CD14-positive monocyte (primary cell): ENCODE data around the gene KIF26B. TPM values are rescaled to one million over a fixed set of nuclear protein-coding genes. Genes with fewer than 3 reads are reported as not detected.

Experiments
- DNase-seq, 3 donors: peaks; one replicate each; pipeline ENCODE4 v3.0.0-alpha.2; 2011 to 2022
- H2AFZ ChIP-seq: 2 replicates; pipeline ENCODE4 v1.6.0; 2012; ENCODE audit warnings: mild to moderate bottlenecking, low read depth, low read length, inconsistent platforms; ENCODE audit not compliant: insufficient read depth, poor library complexity, severe bottlenecking
- H3K27ac ChIP-seq, 2 donors: 1 replicate in 1 of 2; 2 replicates in 1 of 2; pipeline ENCODE4 v1.5.1; 2012 to 2013; ENCODE audit warnings: low read length in 2 of 2, control low read depth in 1 of 2, inconsistent platforms in 1 of 2, low read depth in 1 of 2, mild to moderate bottlenecking in 1 of 2
- H3K27me3 ChIP-seq, 2 donors: one replicate each; pipeline versions ENCODE4 v1.6.0 to v1.6.1; 2011 to 2013; ENCODE audit warnings: low read length in 2 of 2; ENCODE audit not compliant: control insufficient read depth in 2 of 2, insufficient read depth in 2 of 2
- H3K36me3 ChIP-seq, 2 donors: replicated peaks in 1 of 2; 1 replicate in 1 of 2; 2 replicates in 1 of 2; pipeline versions ENCODE4 v1.5.1 to v1.6.1; 2012 to 2013; ENCODE audit warnings: low read length in 2 of 2, control low read depth in 1 of 2, inconsistent platforms in 1 of 2, mild to moderate bottlenecking in 1 of 2; ENCODE audit not compliant: insufficient read depth in 2 of 2, control insufficient read depth in 1 of 2
- H3K4me1 ChIP-seq, 2 donors: 1 replicate in 1 of 2; 2 replicates in 1 of 2; pipeline versions ENCODE4 v1.5.1 to v1.6.1; 2012 to 2013; ENCODE audit warnings: low read length in 2 of 2, control low read depth in 1 of 2, inconsistent platforms in 1 of 2, mild to moderate bottlenecking in 1 of 2, moderate library complexity in 1 of 2; ENCODE audit not compliant: insufficient read depth in 2 of 2, control insufficient read depth in 1 of 2
- H3K4me2 ChIP-seq: replicated peaks from 2 replicates; pipeline ENCODE3; 2012; ENCODE audit warnings: low read length, moderate library complexity, mild to moderate bottlenecking; ENCODE audit not compliant: poor library complexity, severe bottlenecking; ENCODE audit errors: extremely low read depth
- H3K4me3 ChIP-seq, 3 experiments: fragments of 200-600 bp in 1 of 3; sonication (generic) in 1 of 3; replicated peaks in 1 of 3; 1 replicate in 2 of 3; 2 replicates in 1 of 3; pipeline ENCODE4 v1.5.1; 2011 to 2013; ENCODE audit warnings: low read length in 3 of 3, mild to moderate bottlenecking in 3 of 3, control low read depth in 2 of 3, low read depth in 2 of 3, inconsistent platforms in 1 of 3, moderate library complexity in 1 of 3
- H3K79me2 ChIP-seq: 2 replicates; pipeline ENCODE4 v1.6.0; 2012; ENCODE audit warnings: mild to moderate bottlenecking, control low read depth, inconsistent platforms, low read length, moderate library complexity; ENCODE audit not compliant: insufficient read depth
- H3K9ac ChIP-seq: 2 replicates; pipeline ENCODE4 v1.6.0; 2017; ENCODE audit warnings: low read length, mild to moderate bottlenecking; ENCODE audit not compliant: insufficient read depth, poor library complexity, severe bottlenecking
- H3K9me3 ChIP-seq, 2 donors: replicated peaks in 1 of 2; 1 replicate in 1 of 2; 2 replicates in 1 of 2; pipeline versions ENCODE4 v1.5.1 to v1.6.1; 2012 to 2013; ENCODE audit warnings: low read length in 2 of 2, control low read depth in 1 of 2; ENCODE audit not compliant: control insufficient read depth in 1 of 2, insufficient read depth in 1 of 2
- H4K20me1 ChIP-seq: 2 replicates; pipeline ENCODE4 v1.6.0; 2012; ENCODE audit warnings: mild to moderate bottlenecking, low read length, control low read depth, moderate library complexity; ENCODE audit not compliant: insufficient read depth
- H3K27ac Mint-ChIP-seq, 7 donors: one replicate each; pipeline ENCODE4 v1.8.0; 2020; ENCODE audit warnings: mild to moderate bottlenecking in 7 of 7, mixed read lengths in 7 of 7, moderate library complexity in 6 of 7, inconsistent platforms in 2 of 7
- H3K27me3 Mint-ChIP-seq, 3 donors: one replicate each; pipeline ENCODE4 v1.8.0; 2021 to 2022; ENCODE audit warnings: low read depth in 3 of 3, mild to moderate bottlenecking in 3 of 3, mixed read lengths in 3 of 3, moderate library complexity in 3 of 3, inconsistent platforms in 1 of 3
- H3K36me3 Mint-ChIP-seq, 2 donors: one replicate each; pipeline ENCODE4 v1.8.0; 2020; ENCODE audit warnings: mixed read lengths in 2 of 2, inconsistent platforms in 1 of 2, mild to moderate bottlenecking in 1 of 2
- H3K4me1 Mint-ChIP-seq: one replicate; pipeline ENCODE4 v1.8.0; 2020; ENCODE audit warnings: mild to moderate bottlenecking, mixed read lengths
- H3K4me3 Mint-ChIP-seq, 2 donors: one replicate each; pipeline ENCODE4 v1.8.0; 2020; ENCODE audit warnings: mild to moderate bottlenecking in 2 of 2, mixed read lengths in 2 of 2, moderate library complexity in 1 of 2
- H3K9me3 Mint-ChIP-seq, 7 donors: one replicate each; pipeline ENCODE4 v1.8.0; 2020 to 2022; ENCODE audit warnings: mixed read lengths in 7 of 7, mild to moderate bottlenecking in 6 of 7, moderate library complexity in 6 of 7, inconsistent platforms in 2 of 7
- WGBS: methylation state at CpG from one replicate; pipeline ENCODE4 v1.1.5; 2013; ENCODE audit warnings: missing lambda C conversion rate; ENCODE audit not compliant: insufficient coverage; 5-methylcytosine and 5-hydroxymethylcytosine counted together
- intact Hi-C, 2 donors: fragments of 100-400 bp; cut with micrococcal nuclease; formaldehyde crosslinking; loops; one replicate each; pipeline versions ENCODE4 v1.15.0 to v1.15.1; 2023
- polyA plus RNA-seq, 3 donors: library from polyadenylated mRNA; depleted of rRNA in 1 of 3; unstranded in 2 of 3; stranded (reverse) in 1 of 3; fragments of 300-500 nt in 2 of 3; fragments of >200 nt in 1 of 3; fragmentation: Illumina TruSeq in 2 of 3; gene quantifications; 1 replicate in 2 of 3; 2 replicates in 1 of 3; pipeline ENCODE4 v1.2.3, GENCODE V29; 2012 to 2021
- TF ChIP-seq, protein P1 (sequence below): fragments of 200-600 bp; IDR thresholded peaks from one replicate; pipeline ENCODE4 v1.8.0; 2022; ENCODE audit warnings: antibody characterized with exemption, mild to moderate bottlenecking

The KIF26B gene
- polyA plus RNA-seq, 3 donors: 0.01 to 0.05 TPM; not detected in 1

DNA sequence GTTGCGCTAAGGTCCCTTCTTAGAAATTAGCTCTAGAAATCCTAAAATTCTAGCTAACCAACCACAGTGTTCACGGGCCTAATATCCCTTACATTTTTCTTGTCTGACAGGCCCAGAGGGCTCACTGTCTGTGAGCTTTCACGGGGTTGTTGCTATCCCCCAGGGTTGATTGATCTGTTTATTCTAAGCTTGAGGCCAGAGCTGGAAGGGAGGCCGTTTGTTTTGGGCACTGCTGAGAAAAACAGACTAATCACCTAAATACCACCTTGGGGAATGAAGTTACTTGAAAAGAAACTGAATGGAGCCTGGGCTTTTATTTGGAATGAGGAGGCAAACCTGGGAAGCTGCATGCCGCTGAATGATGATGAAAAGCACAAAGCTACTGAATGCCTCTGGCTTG lies 162.4 kb downstream of the KIF26B start:
- 100% methylated on average over 1 of the region's 5 CpGs for WGBS
- H3K4me1 Mint-ChIP-seq: peaks cover 11% of the 10 kb centered on the region
- no peak overlapping the region for H3K4me3 ChIP-seq
- H3K9ac ChIP-seq: no peak overlapping the region
- H3K9me3 ChIP-seq: no peaks in the 10 kb centered on the region
- H3K79me2 ChIP-seq: no peaks in the 10 kb centered on the region
- peaks cover 17 to 29% of the 10 kb centered on the region in 2 donors for H3K27me3 ChIP-seq
- peaks cover 0 to 3% (median 0%) of the 10 kb centered on the region in 7 donors for H3K9me3 Mint-ChIP-seq
- intact Hi-C loops: no loop called here
- H3K27ac ChIP-seq: no peak overlapping the region
- H3K27me3 Mint-ChIP-seq: peaks cover 38 to 75% (median 48%) of the 10 kb centered on the region in 3 donors
- no peaks in the 10 kb centered on the region for H4K20me1 ChIP-seq
- peaks cover 0 to 3% of the 10 kb centered on the region in 2 donors for H3K36me3 Mint-ChIP-seq
- no peak for DNase-seq
- TF ChIP-seq, protein P1, sequence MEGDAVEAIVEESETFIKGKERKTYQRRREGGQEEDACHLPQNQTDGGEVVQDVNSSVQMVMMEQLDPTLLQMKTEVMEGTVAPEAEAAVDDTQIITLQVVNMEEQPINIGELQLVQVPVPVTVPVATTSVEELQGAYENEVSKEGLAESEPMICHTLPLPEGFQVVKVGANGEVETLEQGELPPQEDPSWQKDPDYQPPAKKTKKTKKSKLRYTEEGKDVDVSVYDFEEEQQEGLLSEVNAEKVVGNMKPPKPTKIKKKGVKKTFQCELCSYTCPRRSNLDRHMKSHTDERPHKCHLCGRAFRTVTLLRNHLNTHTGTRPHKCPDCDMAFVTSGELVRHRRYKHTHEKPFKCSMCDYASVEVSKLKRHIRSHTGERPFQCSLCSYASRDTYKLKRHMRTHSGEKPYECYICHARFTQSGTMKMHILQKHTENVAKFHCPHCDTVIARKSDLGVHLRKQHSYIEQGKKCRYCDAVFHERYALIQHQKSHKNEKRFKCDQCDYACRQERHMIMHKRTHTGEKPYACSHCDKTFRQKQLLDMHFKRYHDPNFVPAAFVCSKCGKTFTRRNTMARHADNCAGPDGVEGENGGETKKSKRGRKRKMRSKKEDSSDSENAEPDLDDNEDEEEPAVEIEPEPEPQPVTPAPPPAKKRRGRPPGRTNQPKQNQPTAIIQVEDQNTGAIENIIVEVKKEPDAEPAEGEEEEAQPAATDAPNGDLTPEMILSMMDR: no peak
- peak overlapping the region in 1 of 2 donors; percentile 23 for H3K4me3 Mint-ChIP-seq
- no peaks in the 10 kb centered on the region for H3K36me3 ChIP-seq
- no peak overlapping the region for H3K27ac Mint-ChIP-seq
- H2AFZ ChIP-seq: no peak overlapping the region
- no peak overlapping the region for H3K4me2 ChIP-seq
- H3K4me1 ChIP-seq: peaks cover 0 to 3% of the 10 kb centered on the region in 2 donors

DNA sequence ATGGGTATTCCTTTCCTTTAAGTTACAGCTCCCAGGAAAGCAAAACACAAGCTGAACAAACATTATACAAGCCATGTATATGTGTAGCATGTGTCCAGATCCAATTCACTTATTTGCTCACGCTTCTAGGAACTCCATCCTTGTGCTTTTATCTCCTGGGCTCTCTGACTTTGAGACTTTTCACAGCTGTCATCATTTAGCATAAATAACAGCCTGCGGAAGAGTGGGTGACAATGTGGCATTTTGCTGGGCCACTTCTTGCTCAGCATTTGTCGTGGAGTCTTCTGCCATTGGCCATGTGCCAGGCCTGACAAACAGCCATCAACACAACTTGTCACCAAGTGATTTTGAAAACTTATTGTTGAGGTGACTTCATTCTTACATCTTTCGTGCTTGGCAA lies 164.3 kb downstream of the KIF26B start:
- Mint-ChIP-seq H3K27ac (no peak overlapping the region), H3K27me3 (peaks cover 28 to 70% (median 36%) of the 10 kb centered on the region in 3 donors), H3K4me3 (no peak overlapping the region), H3K4me1 (no peaks in the 10 kb centered on the region), H3K9me3 (peaks cover 0 to 3% (median 0%) of the 10 kb centered on the region in 7 donors), H3K36me3 (no peaks in the 10 kb centered on the region)
- H3K79me2 ChIP-seq: no peaks in the 10 kb centered on the region
- H3K27me3 ChIP-seq: peaks cover 7 to 24% of the 10 kb centered on the region in 2 donors
- TF ChIP-seq, protein P1: no peak
- no peak overlapping the region for H2AFZ ChIP-seq
- no peaks in the 10 kb centered on the region for H3K36me3 ChIP-seq
- intact Hi-C loops: no loop called here
- H3K4me3 ChIP-seq: no peak overlapping the region
- no peaks in the 10 kb centered on the region for H3K9me3 ChIP-seq
- no peaks in the 10 kb centered on the region for H4K20me1 ChIP-seq
- no peak overlapping the region for H3K27ac ChIP-seq
- no peak for DNase-seq
- no peaks in the 10 kb centered on the region for H3K4me1 ChIP-seq
- WGBS: 100% methylated on average over 1 of the region's 4 CpGs
- no peak overlapping the region for H3K4me2 ChIP-seq
- H3K9ac ChIP-seq: no peak overlapping the region
